Measurements from ENCODE around the gene TRAF3IP1.
"Not testable (repeated sequence)": the region's sequence is repeated elsewhere in the genome, so short reads cannot be mapped to it uniquely, and the experiment has no call there.

Gene TRAF3IP1

DNA sequence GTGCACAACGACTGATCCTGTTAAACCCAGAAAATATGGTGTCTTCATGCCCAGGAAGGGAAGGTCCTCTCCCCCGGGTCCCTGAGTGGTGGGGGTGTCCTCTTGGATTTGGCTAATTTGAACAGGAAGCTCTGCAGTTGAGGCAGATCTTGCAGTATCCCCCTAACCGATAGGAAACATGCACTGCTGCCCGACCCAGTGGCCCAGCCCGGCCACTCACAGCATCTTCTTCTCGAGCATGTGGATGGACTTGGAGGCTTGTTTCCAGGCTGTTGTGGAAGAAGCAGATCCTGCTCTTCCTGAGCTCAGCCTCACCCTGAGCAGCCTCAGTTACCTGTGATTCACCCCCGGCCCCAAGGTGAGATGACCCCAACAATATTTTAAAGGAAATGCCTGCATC is 60.0 kb downstream of the TRAF3IP1 start:
- peak; percentile 27 for DNase-seq (ENCODE audit: low read depth, low spot score)

- no peak for DNase-seq (ENCODE audit: low read depth, low spot score)
These were observed 60.5 kb downstream of the TRAF3IP1 start for GRCh38 chr2:238380785-238381184.

DNA sequence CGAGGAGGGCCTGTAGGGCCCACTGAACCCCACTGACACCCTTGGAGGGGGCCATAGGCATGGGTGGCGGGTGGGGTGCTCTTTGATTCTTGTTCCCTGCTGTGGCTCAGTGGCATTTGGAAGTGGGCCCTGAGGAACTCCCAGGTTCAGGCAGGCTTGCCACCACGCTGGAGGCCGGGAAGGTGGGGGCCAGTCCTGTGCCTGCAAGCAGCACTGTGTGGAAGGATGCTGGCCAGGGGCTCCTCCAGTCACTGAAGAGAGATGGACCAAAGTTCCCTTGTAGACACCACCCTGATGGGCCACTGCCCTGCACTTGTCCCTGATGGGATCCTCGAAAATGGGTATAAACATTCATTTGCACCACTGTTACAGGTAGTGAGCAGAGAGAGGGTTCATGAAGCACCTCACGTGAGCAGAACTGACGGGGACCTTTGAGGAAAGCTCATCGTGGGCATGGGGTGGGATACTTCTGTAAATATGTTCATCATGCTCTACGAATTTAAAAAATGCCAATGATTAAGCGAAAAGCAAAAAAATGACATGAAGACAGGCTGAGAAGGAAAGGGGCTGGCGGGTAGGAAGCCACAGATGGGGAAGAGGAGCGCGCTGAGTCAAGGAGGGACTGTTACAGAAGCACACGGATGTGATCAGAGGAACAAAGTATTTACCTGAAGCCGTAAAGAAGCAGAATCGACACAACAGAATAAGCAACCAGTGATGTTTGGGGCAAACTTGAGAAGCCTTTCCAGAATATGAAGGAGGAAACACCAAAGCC is 61.2 kb downstream of the TRAF3IP1 start:
- DNase-seq (ENCODE audit: low read depth, low spot score): no peak

GRCh38 chr2:238382381-238382781 is 62.1 kb downstream of the TRAF3IP1 start:
- no peak for DNase-seq (ENCODE audit: low read depth, low spot score)

GRCh38 chr2:238383135-238383534 is 62.8 kb downstream of the TRAF3IP1 start:
- DNase-seq (ENCODE audit: low read depth, low spot score): no peak

- no peak for DNase-seq (ENCODE audit: low read depth, low spot score)
These were observed 63.5 kb downstream of the TRAF3IP1 start for GRCh38 chr2:238383743-238384380.

DNA sequence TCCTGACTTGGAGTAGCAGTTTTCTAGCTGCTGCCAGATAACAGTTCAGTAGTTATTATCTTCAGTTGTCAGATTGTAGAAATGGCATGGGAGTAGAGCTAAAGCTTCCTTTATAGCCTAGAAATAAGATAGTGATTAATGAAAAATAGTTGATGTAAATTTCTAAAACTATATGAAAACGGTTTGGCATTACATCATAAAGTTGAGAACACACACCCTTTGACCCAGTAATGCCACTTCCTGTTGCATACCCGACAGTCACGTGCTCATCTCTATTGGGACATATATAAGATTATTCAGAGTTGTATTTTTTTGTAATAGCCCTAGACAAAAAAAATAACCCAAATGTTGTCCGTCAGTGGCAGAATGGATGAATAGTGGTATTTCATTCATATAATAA is 67.0 kb downstream of the TRAF3IP1 start:
- DNase-seq (ENCODE audit: low read depth, low spot score): no peak

GRCh38 chr2:238388794-238389193 is 68.5 kb downstream of the TRAF3IP1 start:
- DNase-seq (ENCODE audit: low read depth, low spot score): no peak

DNA sequence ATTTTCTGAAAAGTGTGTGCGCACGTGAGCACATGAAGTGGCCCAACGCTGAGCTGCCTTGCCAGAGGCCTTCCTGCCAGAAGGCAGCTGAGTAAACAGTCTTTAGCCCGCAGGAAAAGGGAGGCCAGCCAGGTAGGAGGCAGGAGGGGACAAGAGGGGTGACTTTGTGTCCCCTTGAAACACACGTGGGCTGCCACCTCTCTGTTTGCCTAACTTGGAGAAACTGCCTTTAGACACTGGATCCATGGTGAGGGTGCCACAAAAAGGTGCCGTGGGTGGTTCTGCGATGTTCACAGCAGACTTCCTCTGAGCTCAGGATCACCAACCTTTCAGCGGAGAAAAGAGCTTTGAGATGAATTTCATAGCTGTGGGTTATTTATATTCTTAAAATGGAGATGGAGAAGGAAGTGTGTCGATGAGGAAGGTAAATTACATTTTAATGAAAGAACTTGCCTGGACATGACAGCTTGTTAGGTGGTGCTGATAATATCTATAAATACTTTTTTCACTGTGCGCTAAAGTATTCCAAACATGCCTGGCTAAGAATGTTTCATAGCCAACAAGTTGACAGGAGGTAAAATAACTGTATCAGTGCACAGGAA is 69.8 kb downstream of the TRAF3IP1 start:
- DNase-seq (ENCODE audit: low read depth, low spot score): no peak

GRCh38 chr2:238391042-238391689 is 70.8 kb downstream of the TRAF3IP1 start:
- no peak for DNase-seq (ENCODE audit: low read depth, low spot score)

DNA sequence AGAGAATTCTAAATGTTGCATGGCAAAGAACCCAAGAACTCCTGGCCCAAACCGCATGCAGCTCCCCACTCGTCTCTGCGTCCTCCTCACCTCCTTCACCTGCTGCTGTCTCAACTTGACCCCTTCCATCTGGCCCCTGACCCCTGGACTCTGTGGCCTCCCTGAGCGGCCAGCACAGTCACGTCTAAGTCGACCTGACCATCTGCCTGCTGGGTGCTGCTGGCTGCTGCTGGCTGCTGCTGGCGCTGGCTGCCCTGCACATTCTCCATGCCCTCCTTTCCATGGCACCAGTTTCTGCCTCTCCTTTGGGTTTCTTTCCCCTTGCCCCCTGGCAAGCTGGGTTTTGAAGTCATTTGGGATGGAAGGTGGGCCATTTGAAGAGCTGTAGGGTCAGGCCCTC is 76.3 kb downstream of the TRAF3IP1 start:
- DNase-seq (ENCODE audit: low read depth, low spot score): no peak

GRCh38 chr2:238397356-238397755 is 77.0 kb downstream of the TRAF3IP1 start:
- DNase-seq (ENCODE audit: low read depth, low spot score): no peak

- DNase-seq (ENCODE audit: low read depth, low spot score): no peak
These were observed 78.3 kb downstream of the TRAF3IP1 start for GRCh38 chr2:238398577-238398976.

GRCh38 chr2:238399094-238399493 is 78.8 kb downstream of the TRAF3IP1 start:
- no peak for DNase-seq (ENCODE audit: low read depth, low spot score)

GRCh38 chr2:238401551-238401950 is 81.2 kb downstream of the TRAF3IP1 start:
- DNase-seq (ENCODE audit: low read depth, low spot score): no peak

- no peak for DNase-seq (ENCODE audit: low read depth, low spot score)
These were observed 83.5 kb downstream of the TRAF3IP1 start for GRCh38 chr2:238403632-238404405.

DNA sequence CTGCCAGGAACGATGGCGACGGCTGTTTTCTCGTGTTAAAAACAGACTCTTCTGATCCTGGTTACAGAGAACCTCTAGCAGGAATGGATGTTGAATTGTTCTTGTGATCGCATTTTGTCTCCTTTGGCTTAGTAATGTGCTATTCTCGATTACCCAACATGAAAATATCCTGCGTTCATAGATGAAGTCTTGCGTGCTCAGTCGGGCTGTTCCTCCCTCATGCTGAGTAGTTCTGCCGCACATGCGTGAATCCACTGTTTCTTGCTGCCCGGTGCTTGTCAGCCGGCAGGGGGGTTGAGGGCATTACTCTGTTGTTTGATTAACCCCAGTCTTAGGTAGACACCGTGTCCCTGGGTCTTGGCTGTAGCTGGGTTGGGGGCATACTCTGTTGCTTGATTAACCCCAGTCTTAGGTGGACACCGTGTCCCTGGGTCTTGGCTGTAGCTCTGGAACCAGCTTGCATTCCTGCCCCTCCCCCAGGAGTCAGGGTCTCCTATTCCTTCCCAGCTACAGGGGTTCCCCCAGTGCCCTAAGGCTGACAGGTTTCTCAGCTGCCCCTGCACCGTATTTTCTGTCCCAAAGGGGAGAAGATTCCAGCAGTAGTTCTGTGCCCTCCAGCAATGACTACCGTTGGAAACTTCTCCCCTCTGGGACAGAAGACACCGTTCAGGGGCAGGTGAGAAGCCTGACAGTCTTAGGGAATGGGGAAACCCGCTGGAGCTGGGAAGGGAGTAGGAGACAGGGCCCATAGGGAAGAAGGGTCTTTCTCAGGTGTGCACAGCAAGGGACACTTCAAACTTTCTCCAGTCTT is 84.3 kb downstream of the TRAF3IP1 start:
- peak; percentile 51 for DNase-seq (ENCODE audit: low read depth, low spot score)

DNA sequence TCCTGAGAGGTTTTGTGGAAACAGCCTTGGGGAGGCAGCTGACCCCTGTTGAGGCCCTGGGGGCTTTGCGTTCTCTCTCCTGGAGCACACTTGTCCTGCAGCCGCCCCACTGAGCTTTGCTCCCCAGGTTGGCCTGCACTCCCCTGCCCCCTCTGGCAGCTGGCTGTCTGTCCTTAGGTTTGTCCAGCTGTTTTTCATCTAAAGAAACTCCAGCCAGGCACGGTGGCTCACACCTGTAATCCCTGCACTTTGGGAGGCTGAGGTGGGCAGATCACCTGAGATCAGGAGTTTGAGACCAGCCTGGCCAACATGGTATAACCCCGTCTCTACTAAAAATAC is 84.9 kb downstream of the TRAF3IP1 start:
- not testable (repeated sequence) for DNase-seq (ENCODE audit: low read depth, low spot score)

- DNase-seq (ENCODE audit: low read depth, low spot score): no peak
These were observed 86.1 kb downstream of the TRAF3IP1 start for GRCh38 chr2:238406221-238406997.

GRCh38 chr2:238406998-238407285 is 86.6 kb downstream of the TRAF3IP1 start:
- no peak for DNase-seq (ENCODE audit: low read depth, low spot score)
